NCI-H446 treated with DMSO at 0.1 percent for 48 hours (cell line): ENCODE data around the gene RPTOR.
A peak's percentile ranks its signal among the peaks of the same experiment; 100 is the strongest.
"Not testable (repeated sequence)": the region's sequence is repeated elsewhere in the genome, so short reads cannot be mapped to it uniquely, and the experiment has no call there.

Source experiments
- DNase-seq: peaks from one replicate; lab custom pipeline; 2025; lab: John Stamatoyannopoulos, UW

The RPTOR gene

DNA sequence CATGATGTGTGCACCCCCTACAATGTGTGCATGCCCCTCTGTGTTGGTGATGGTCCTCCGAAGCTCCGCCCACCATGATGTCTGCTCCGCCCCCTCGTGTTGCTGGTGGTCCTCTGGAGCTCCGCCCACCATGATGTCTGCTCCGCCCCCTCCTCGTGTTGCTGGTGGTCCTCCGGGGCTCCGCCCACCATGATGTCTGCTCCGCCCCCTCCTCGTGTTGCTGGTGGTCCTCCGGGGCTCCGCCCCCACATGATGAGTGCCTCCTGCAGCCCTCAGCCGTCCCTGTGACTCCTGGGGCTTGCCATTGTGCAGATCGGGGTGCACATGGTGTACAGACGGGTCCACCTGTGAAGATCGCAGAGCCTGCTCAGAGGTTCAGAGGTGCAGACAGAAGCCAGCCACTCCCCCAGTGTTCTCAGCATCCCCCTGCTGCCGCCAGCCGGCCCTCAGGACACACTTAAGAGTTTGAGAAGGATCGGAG is 317.9 kb downstream of the RPTOR start:
- no peak for DNase-seq

DNA sequence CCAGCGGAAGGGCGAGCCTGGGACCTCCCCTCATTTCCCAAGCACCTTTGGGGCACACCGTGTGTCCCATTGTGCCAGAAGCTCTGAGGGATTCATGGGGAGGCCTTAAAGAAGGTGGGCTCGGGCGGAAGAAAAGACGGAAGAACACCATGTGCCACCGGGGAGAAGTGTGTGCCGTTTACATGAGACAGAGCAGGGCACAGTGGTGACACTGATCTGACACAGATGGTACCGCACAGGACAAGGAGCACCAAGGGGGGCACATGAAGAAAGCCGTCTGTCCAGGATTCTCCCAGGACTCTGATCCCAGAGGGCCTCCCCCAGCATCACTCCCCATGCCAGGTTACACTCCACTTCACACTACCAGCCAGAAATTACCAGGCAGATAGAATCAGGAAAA is 318.3 kb downstream of the RPTOR start:
- DNase-seq, result no peak

DNA sequence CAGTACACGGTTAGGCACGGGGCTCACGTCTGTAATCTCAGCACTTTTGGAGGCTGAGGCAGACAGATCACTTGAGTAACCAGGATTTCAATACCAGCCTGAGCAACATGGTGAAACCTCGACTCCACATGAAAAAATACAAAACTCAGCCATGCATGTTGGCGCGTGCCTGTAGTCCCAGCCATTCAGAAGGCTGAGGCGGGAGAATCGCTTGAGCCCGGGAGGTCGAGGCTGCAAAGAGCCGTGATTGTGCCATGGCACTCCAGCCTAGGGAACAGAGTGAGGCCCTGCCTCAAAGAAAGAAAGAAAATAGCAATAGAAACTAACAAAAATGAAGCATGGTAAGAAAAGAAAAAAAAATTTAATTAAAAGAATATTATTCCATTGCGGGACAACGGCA is 319.0 kb downstream of the RPTOR start:
- no peak for DNase-seq

DNA sequence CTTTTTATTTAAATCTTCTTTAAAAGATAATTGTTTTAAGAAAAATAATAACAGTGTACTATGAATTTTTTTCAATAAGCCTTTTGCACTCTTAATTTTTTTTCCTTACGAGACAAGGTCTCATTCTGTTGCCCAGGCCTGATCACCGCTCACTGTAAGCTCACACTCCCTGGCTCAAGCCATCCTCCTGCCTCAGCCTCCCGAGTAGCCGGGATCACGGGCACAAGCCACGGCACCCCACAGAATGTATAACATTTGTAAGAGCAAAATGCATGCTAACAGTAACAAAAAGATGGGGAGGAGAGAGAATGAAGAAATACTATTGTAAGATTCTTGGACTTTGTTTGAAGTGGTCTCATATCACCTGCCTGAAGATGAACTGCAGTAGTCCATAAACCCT is 320.1 kb downstream of the RPTOR start:
- DNase-seq, result no peak

DNA sequence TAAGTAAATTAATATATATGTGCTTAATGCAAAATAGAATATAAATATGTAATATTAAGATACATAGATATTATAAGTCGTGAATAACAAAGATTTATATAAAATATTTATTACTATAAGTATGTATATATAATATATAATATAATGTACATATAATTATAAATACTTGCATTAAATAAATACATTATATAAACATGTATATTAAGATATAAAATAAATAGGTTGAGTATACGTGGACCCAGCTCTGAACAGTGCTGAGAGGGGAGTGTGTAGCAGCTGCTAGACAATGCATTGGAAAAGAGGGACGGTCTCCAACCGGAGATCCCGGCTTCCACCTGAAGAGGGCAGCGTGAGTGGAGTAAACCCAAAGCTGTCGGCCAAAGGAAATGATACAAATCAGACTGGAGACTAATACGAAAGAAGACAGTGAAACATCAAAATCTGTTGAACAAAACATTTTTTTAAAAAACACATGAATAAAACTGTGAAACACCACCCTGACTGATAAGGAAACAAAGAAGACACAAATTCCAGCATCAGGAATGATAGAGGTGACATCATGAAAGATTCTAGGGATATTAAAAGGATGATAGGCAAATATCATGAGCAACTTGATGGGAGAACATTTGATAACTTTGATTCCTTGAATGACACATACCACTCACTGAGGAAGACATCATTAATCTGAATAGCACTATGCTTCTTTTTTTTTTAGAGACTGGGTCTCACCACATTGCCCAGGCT is 321.6 kb downstream of the RPTOR start:
- DNase-seq, result peak; percentile 18

DNA sequence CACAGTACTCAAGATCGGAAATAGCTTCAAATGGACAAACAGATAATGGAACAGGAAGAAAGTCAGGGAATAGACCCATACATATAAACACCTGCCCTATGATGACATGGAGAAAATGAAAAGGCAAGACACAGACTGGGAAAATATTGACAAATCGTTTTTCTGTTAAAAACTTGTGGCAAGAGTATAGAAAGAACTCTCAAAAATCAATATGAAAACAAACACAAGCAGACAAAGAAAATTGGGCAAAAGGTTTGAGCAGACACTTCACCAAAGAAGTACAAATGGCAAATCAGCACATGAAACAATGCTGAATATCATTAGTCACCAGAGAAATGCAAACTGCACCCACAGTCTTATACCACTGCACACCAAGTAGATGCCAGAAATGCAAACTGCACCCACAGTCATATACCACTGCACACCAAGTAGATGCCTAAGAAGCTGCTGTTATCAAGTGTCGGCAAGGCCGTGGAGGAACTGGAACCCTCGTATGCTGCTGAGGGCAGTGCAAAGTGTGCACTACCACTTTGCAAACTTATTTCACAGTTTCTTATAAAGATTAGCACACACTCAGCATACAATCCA is 323.5 kb downstream of the RPTOR start:
- no peak for DNase-seq

DNA sequence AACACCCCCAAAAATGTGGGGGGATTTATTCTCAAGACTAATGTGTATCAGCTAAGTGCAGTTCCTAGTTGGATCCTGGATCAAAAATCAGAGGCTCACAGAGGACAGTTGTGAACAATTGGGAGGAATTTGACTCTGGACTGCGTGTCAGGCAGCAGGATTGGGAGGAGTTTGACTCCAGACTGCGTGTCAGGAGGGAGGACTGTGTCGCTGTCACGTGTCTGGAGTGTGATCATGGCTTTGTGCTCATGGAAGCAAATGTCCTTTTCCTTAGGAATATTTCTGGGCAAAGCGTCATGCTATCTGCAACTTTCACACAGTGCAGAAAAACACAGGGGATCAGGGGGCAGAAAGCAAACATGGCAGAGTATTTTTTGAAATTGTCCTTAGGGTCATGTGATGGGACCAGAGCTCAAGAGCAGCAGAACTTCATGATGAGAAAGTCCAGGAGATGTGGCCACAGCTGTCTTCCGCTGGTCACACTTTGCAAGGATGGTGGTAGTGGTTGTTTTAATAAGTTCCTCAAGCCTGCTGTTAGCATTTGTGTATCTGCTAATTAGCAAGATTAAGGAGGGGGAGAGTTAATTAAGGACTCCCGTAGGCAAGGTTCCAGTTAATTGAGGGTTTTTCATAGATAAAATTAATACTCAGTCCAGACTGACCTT is 325.0 kb downstream of the RPTOR start:
- DNase-seq, result no peak

DNA sequence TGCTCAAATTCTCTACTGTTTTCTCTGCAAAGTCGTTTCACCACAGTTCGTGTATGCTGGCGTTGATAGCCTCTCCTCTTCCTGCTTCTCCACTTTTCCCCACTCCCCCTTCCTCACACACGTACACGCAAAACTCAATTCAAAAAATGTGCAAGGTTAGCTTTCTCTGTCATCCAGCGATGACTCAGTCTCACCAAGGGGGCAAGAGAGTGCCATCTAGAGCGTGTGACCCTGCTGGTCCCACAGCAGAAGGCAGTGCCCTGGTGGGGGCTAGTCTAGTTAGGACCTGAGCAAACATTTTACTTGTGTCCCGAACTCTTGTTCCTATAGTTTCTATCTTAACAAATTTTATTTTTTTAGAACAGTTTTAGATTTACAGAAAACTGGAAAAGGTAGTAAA is 325.8 kb downstream of the RPTOR start:
- no peak for DNase-seq

DNA sequence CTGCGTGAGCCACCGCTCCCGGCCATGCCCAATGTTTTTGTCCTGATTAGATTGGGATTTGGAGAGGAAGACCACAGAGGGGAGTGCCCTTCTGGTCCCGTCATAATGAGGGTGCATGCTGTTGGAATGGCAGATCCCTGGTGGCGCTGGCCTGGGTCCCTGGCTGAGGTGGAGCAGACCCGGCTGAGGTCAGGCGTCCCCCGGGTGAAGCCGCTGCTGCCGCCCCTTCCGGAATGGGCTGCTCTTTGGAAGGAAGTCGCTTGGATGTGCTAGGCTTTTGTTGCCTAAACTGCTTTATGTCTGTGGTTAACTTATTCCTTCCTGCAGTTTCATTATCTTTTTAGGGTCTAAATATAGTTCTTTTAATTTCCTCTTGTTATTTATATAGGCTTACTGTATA is 326.7 kb downstream of the RPTOR start:
- DNase-seq, result no peak

DNA sequence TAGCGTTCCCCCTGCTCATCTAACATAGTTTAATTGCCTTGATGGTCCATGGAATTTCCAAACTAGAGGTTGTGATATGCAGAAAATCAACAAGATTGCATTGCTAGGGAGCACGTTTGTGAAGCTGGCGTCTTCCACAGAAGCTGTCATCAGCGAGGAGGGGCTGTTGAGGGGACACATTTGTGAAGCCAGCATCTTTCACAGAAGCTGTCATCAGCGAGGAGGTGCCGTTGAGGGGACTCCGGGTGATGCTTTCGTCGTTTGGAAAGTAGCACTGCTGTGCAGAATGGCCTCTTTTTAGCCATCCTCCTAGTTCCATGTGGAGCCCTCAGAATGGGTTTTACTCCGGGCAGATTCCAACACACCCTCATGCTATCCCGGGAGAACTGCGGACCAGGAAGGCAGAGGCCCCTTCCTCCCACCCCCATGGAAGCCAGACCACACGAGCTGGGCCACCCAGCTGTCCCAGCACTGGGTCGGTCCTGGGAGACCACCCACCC is 327.4 kb downstream of the RPTOR start:
- DNase-seq, result no peak

DNA sequence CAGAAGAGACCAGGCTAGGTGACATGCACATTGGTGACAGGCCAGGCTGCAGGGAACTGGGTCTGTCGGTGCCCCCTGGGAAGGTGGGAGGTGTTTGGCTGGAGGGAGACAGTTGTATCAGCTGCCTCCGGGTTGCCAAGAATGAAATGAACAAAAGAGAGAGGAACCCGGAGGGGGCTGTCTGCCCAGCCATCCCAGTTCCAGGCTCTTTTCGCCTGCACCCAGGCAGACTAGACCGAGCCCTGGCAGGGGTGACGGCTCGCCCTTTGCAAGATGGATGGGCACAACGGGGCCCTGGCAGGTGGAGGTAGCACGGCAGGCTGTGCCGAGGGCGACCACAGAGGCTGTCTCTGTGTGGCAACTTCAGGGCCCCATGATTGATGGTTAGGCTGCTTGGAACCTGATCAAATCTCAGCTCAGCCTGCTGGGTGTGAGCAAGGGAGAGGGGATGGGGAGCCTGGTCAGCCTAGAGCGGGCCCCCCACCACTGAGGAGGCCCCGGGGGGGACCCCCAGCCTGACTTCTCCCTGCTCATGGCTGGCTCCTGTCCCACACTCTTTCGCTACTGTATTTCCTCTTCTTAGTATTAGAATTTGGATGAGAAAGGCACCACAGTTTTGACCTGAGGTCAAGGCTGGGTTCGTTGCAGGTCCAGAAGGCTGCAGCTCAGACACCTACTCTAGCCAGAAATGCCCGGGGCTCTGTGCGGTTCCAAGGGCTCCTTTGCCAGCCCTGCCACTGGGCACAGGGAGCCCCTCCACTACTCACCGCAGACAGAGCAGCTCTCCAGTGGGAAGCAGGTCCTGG is 328.1 kb downstream of the RPTOR start:
- no peak for DNase-seq

DNA sequence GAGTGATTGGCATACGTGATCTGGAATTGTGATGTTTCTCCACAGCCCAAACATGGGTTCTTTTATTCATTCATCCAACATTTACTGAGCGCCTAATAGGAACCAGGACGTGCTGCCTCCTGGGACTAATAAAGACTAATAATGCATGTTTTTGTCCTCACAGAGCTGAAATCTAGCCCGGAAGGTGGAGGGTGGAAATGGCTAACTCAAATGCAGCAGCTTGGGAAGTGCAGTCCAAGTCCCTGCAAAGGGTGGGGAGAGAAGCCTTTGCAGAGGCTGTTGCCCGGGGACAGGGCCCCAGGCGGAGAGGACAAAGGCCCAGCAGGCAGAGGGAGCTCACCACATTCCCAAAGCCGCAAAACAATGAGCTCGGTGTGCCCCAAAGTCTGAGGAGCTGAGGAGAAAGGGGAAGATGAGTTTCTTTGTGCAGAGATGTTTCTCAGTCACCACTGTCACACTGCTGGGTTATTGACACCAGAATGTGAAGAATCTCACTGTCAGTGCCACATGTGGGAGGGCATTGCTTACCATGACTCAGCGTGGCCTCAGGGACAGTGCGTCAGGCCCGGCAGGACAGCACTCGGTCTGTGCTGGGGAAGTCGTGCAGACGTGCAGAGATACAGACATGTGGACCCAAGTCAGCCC is 328.8 kb downstream of the RPTOR start:
- DNase-seq, result no peak

DNA sequence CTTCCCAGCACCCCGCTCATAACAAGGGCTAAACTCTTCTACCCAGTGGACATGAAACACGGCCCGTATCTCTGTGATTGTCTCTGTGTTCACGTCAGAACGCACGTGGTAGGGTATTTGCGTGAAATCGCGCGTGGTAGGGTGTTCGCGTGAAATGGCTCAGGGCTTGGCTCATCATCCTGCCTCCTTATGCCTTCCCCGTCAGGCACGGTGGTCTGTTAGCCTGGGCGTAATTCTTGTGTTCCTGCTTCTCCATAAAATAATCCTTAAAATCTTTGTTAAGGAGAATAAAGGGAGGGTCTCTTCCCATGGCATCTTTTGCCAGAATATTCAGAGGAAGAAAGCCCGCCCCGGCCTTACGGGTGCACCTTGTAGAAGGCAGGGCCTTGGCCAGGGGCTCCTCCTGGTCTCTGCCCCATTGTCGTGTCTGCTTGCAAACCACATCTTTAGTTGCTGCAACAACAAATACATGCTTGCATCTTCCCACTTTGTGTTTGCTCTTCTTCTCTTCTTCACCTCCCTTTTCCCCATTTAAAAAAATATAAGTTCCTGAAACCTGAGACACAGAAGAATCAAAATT is 330.3 kb downstream of the RPTOR start:
- no peak for DNase-seq

DNA sequence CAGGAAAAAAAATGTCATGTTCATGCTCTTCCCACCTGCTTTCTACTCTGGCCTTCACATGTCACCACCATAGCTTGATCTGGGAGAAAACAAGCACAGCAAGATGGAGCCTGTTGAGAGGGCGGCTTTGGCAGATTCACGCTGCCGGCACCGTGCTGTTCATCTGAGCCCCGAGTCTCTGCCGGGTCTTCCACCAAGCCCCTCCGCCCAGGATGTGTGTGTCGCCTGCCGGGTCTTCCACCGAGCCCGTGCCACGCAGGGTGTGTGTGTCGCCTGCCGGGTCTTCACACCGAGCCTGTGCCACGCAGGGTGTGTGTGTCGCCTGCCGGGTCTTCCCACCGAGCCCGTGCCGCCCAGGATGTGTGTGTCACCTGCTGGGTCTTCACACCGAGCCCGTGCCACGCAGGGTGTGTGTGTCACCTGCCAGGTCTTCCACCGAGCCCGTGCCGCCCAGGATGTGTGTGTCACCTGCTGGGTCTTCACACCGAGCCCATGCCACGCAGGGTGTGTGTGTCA is 330.9 kb downstream of the RPTOR start:
- DNase-seq, result not testable (repeated sequence)

DNA sequence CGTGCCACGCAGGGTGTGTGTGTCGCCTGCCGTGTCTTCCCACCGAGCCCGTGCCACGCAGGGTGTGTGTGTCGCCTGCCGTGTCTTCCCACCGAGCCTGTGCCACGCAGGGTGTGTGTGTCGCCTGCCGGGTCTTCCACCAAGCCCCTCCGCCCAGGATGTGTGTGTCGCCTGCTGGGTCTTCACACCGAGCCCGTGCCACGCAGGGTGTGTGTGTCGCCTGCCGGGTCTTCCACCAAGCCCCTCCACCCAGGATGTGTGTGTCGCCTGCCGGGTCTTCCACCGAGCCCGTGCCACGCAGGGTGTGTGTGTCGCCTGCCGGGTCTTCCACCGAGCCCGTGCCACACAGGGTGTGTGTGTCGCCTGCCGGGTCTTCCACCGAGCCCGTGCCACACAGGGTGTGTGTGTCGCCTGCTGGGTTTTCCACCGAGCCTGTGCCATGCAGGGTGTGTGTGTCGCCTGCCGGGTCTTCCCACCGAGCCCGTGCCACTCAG is 331.9 kb downstream of the RPTOR start:
- DNase-seq, result not testable (repeated sequence)

DNA sequence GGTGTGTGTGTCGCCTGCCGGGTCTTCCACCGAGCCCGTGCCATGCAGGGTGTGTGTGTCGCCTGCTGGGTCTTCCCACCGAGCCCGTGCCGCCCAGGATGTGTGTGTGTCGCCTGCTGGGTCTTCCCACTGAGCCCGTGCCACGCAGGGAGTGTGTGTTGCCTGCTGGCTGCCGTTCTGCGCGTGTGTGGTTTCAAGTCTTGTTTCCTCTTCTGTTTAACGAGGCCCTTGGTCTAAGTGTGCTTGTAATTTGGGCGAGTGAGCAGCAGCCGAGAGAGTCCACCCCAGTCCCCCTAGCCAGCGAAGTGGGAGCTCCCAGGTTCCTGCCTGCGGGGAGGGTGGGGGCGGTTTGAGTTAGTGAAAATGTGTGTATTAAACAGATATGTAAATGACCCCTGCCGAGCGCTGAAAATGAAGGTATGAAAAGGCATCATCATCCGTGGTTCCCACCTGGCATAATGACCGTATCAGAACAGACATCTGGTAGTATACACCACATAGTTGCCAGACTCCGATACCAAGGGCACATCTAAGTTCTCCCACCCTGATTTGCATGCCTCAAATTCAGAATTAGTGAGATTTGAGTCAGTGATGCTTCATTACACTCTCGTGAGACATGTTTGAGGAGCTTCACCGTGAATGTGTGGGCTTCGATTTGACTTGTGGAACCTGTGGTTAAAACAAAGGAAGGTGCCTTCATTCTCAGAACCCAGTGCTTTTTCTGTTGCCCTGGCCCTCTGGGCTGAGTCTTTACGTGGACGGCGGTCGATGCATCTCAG is 332.5 kb downstream of the RPTOR start:
- DNase-seq, result no peak

DNA sequence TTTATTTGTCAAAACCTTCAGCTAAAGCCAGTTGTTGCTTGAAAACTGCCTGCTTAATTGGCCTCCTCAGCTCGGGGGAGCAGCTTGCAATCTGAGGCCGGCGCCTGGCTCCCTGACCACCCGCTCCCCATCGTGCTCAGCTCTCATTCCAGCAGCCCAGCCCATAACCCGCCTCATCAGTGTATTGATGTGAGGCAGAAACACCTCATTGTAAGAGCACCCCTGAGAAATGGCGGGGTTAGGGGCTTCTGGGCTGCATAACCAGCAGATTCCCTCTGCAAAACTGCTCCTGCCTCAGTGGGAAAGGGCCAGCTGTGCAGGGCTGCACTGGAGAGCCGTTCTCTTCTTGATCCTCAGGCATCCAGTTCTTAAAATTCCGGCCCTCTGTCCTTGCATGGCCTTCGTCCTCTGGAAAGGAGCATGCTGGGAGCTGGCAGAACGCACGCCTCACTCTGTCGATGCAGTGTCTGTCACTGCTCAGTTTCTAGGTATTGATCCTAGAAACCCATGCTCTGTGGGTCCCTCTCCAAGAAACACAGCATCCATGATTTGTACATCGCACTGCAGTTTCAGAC is 333.2 kb downstream of the RPTOR start:
- DNase-seq, result no peak

DNA sequence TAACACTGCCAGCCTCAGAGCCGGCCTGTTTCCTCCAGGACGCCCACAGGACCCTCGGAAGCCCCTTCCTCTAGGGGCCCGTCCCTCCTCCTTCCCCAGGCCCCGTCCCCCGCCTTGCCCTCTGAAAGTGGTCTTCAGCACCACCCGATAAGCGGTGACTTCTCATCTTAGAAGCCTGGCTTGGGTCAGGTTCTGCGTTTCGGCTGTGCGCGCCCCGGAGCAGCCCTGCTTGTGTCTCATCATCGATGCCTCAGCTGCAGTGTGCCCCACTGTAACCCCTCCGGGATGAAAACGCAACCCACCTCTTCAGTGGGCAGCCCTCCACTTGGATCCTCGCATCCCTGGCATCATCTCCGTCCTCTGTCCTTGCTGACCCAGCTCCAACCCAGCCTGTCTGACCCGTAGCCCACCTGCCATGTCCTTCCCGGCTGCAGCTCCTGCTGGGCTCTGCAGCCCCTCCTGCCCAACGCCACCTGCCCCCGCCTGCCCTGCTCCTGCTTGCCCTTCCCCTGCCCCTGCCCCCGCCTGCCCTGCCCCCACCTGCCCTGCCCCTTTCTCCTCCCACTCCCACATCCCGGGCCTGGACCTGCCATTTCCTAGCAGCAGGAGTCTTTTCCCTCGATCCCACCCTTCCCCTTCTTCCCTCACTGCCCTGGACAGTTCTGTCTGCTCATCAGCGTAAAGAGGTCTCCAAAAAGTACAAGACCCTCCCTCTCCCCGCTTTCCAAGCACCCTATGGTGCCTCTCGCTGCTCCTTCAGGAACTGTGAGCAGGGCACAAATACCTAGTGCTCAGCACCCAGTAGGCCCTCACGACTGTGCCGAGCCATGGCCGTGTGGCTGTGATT is 334.5 kb downstream of the RPTOR start:
- DNase-seq, result no peak
